Measurements from ENCODE around the gene TYW1. TPM values are rescaled to one million over a fixed set of nuclear protein-coding genes. Genes with fewer than 3 reads are reported as not detected.
"Not testable (repeated sequence)": the region's sequence is repeated elsewhere in the genome, so short reads cannot be mapped to it uniquely, and the experiment has no call there.

TYW1 gene
- total RNA-seq, 1 experiment from 2014 or later, result 24.5 TPM

DNA sequence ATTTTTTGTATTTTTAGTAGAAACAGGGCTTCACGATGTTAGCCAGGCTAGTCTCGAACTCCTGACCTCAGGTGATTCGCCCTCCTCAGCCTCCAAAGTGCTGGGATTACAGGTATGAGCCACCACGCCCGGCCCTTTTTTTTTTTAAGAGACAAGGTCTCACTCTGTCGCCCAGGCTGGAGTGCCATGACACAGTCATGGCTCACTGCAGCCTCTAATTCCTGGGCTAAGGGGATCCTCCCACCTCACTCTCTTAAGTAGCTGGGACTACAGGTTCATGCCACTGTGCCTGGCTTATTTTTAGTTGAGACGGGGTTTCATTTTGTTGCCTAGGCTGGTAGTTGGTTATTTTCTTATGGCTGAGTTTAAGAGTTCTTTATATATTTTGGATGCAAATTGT, 216.4 kb downstream of the TYW1 start:
- intact Hi-C loops (cut with micrococcal nuclease; ENCODE audit: unreplicated experiment); in situ Hi-C loops (cut with HindIII; ENCODE audit: low pct_unique_long_range_greater_than_20kb, low sequenced_read_pairs); H3K36me3 ChIP-seq (ENCODE audit: control insufficient read depth, insufficient read depth, low read length); H3K4me3 ChIP-seq (ENCODE audit: low read depth in 2 of 2, low read length in 2 of 2); CTCF ChIA-PET; POLR2A ChIA-PET; DNase-seq (ENCODE audit: low read depth, low spot score); H3K9me3 ChIP-seq (ENCODE audit: control insufficient read depth, insufficient read depth, low read depth, low read length); H3K27me3 ChIP-seq (ENCODE audit: control insufficient read depth, insufficient read depth, low read length); ATAC-seq; BruUV-seq (replicated peaks); H3K27ac ChIP-seq (ENCODE audit: low read length); H3K4me1 ChIP-seq (ENCODE audit: control insufficient read depth, insufficient read depth, low read length): not testable (repeated sequence)

DNA sequence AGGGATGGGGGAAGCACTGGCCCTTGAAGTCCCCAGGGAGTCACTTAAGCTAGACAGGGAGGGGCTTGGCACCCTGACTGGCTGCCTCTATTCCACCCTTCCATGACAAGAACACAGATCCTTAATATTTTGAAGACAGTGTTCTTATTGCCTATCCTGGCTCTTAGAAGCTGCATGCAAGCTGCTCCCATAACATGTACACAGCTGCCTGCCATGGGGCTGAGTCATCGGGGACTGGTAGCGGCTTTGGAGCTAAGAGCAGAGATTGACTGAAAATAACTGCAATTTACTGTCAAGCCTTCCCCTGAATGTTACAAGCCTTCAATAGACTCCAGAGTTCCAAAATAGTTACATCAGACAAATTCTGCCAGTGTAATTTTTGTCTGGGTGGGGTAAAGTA, 226.9 kb downstream of the TYW1 start:
- ATAC-seq; H3K27me3 ChIP-seq (ENCODE audit: control insufficient read depth, insufficient read depth, low read length); H3K36me3 ChIP-seq (ENCODE audit: control insufficient read depth, insufficient read depth, low read length); DNase-seq (ENCODE audit: low read depth, low spot score); in situ Hi-C loops (cut with HindIII; ENCODE audit: low pct_unique_long_range_greater_than_20kb, low sequenced_read_pairs); CTCF ChIA-PET; H3K4me1 ChIP-seq (ENCODE audit: control insufficient read depth, insufficient read depth, low read length); BruUV-seq (replicated peaks); H3K4me3 ChIP-seq (ENCODE audit: low read depth in 2 of 2, low read length in 2 of 2); H3K27ac ChIP-seq (ENCODE audit: low read length); POLR2A ChIA-PET; H3K9me3 ChIP-seq (ENCODE audit: control insufficient read depth, insufficient read depth, low read depth, low read length); intact Hi-C loops (cut with micrococcal nuclease; ENCODE audit: unreplicated experiment): not testable (repeated sequence)

DNA sequence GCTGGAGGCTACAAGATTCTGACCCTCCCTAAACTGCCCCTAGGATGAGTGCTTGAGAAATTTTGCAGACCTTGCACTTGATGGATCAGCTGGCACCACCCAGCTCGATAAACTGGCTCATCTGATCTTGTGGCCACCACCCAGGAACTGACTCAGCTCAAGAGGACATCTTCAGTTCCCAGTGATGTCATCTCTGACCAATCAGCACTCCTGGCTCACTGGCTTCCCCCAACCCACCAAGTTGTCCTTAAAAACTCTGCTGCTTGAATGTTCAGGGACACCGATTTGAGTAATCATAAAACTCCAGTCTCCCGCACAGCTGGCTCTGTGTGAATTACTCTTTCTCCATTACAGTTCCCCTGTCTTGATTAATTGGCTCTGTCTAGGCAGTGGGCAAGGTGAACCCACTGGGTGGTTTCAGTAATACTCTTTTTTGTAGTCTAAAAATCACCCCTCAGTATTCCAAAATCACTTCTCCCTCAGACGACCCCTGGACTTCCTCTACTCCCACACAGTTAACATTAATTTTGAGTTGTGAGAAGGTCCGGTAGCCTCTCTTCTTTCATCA, 229.8 kb downstream of the TYW1 start:
- H3K27ac ChIP-seq (ENCODE audit: low read length); POLR2A ChIA-PET; BruUV-seq (replicated peaks); H3K36me3 ChIP-seq (ENCODE audit: control insufficient read depth, insufficient read depth, low read length); in situ Hi-C loops (cut with HindIII; ENCODE audit: low pct_unique_long_range_greater_than_20kb, low sequenced_read_pairs); H3K9me3 ChIP-seq (ENCODE audit: control insufficient read depth, insufficient read depth, low read depth, low read length); CTCF ChIA-PET; H3K27me3 ChIP-seq (ENCODE audit: control insufficient read depth, insufficient read depth, low read length); H3K4me3 ChIP-seq (ENCODE audit: low read depth in 2 of 2, low read length in 2 of 2); H3K4me1 ChIP-seq (ENCODE audit: control insufficient read depth, insufficient read depth, low read length); intact Hi-C loops (cut with micrococcal nuclease; ENCODE audit: unreplicated experiment); ATAC-seq: not testable (repeated sequence)
- DNase-seq (ENCODE audit: low read depth, low spot score), result peak; percentile 2

DNA sequence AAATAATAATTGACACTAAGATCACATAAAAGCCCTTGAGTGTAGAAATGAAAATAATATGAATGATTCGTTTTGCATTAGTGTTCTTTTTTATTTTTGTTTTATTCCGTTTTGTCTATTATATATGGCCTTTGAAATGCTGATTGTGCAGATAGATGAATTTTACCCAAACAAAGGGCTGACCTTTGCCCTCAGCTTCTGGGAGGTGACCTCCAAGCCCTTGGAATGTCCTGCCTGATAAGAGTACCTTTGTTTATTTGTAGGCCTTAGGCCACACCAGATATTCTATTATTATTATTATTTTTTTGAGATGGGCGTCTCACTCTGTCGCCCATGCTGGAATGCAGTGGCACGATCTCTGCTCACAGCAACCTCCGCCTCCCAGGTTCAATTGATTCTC, 230.3 kb downstream of the TYW1 start:
- POLR2A ChIA-PET; H3K36me3 ChIP-seq (ENCODE audit: control insufficient read depth, insufficient read depth, low read length); DNase-seq (ENCODE audit: low read depth, low spot score): not testable (repeated sequence)

DNA sequence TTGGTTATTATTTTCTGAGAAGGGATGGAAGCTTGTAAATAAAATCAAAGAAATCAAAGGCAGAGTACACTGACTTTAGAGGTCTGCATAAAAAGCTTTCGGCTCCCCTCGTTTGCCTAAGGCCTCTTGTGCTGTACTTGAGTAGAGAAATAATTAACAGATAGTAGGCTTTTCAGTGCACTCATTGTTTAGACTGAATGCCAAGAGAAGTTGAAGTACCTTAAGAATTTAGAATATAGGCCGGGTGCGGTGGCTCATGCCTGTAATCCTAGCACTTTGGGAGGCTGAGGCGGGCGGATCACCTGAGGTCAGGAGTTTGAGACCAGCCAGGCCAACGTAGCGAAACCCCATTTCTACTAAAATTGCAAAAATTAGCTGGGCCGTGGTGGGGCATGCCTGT, 232.4 kb downstream of the TYW1 start:
- DNase-seq (ENCODE audit: low read depth, low spot score); H3K27ac ChIP-seq (ENCODE audit: low read length); H3K9me3 ChIP-seq (ENCODE audit: control insufficient read depth, insufficient read depth, low read depth, low read length); POLR2A ChIA-PET; BruUV-seq (replicated peaks); H3K36me3 ChIP-seq (ENCODE audit: control insufficient read depth, insufficient read depth, low read length); H3K27me3 ChIP-seq (ENCODE audit: control insufficient read depth, insufficient read depth, low read length); intact Hi-C loops (cut with micrococcal nuclease; ENCODE audit: unreplicated experiment); ATAC-seq; H3K4me3 ChIP-seq (ENCODE audit: low read depth in 2 of 2, low read length in 2 of 2); in situ Hi-C loops (cut with HindIII; ENCODE audit: low pct_unique_long_range_greater_than_20kb, low sequenced_read_pairs); CTCF ChIA-PET; H3K4me1 ChIP-seq (ENCODE audit: control insufficient read depth, insufficient read depth, low read length): not testable (repeated sequence)

More for the DNA sequence above, 230.3 kb downstream of the TYW1 start:
- CTCF ChIA-PET; in situ Hi-C loops (cut with HindIII; ENCODE audit: low pct_unique_long_range_greater_than_20kb, low sequenced_read_pairs); H3K4me1 ChIP-seq (ENCODE audit: control insufficient read depth, insufficient read depth, low read length); intact Hi-C loops (cut with micrococcal nuclease; ENCODE audit: unreplicated experiment); H3K4me3 ChIP-seq (ENCODE audit: low read depth in 2 of 2, low read length in 2 of 2); H3K27me3 ChIP-seq (ENCODE audit: control insufficient read depth, insufficient read depth, low read length); H3K27ac ChIP-seq (ENCODE audit: low read length); ATAC-seq; H3K9me3 ChIP-seq (ENCODE audit: control insufficient read depth, insufficient read depth, low read depth, low read length); BruUV-seq (replicated peaks): not testable (repeated sequence)

DNA sequence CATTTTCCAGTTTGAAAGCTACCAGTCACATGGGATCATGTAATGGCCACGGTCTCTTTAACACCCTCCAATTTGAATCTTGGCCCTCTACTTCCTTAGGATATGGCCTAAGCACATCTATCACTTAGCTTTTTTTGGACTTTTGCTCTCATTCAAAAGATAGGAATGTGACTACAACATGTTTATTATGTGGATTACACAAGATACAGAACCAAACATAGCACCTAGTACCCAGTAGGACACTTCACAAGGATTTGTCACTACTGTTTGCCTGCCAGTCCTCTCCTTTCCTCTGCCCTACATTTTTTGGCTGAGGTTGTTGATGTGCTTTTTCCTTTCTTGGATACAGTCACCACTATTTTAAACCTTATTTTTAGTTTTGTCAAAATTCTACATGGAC, 233.4 kb downstream of the TYW1 start:
- ATAC-seq; BruUV-seq (replicated peaks); CTCF ChIA-PET; H3K27me3 ChIP-seq (ENCODE audit: control insufficient read depth, insufficient read depth, low read length); DNase-seq (ENCODE audit: low read depth, low spot score); intact Hi-C loops (cut with micrococcal nuclease; ENCODE audit: unreplicated experiment); POLR2A ChIA-PET; H3K36me3 ChIP-seq (ENCODE audit: control insufficient read depth, insufficient read depth, low read length); H3K4me3 ChIP-seq (ENCODE audit: low read depth in 2 of 2, low read length in 2 of 2); H3K27ac ChIP-seq (ENCODE audit: low read length); H3K9me3 ChIP-seq (ENCODE audit: control insufficient read depth, insufficient read depth, low read depth, low read length); in situ Hi-C loops (cut with HindIII; ENCODE audit: low pct_unique_long_range_greater_than_20kb, low sequenced_read_pairs); H3K4me1 ChIP-seq (ENCODE audit: control insufficient read depth, insufficient read depth, low read length): not testable (repeated sequence)

DNA sequence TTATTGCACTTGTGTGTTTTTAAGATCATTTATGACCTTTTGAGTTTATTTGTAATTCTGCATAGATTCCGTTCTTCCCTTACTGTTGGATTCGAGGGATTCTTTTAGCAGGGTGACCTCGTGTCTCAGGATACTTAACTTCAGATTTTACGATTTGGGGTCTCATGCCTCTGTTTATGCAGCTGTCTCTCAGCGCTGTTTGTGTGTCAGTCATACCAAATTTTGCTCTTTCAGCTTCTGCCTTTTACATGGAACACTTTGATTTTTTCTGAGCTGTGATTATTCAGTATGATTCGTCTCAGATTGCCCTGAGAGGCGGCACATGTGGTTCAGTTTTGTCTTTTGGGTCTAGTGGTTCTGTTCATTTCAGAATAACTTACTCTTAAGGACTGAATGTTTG, 236.9 kb downstream of the TYW1 start:
- H3K9me3 ChIP-seq (ENCODE audit: control insufficient read depth, insufficient read depth, low read depth, low read length); BruUV-seq (replicated peaks); POLR2A ChIA-PET; H3K36me3 ChIP-seq (ENCODE audit: control insufficient read depth, insufficient read depth, low read length); DNase-seq (ENCODE audit: low read depth, low spot score); H3K27ac ChIP-seq (ENCODE audit: low read length); H3K4me3 ChIP-seq (ENCODE audit: low read depth in 2 of 2, low read length in 2 of 2); CTCF ChIA-PET; H3K4me1 ChIP-seq (ENCODE audit: control insufficient read depth, insufficient read depth, low read length); intact Hi-C loops (cut with micrococcal nuclease; ENCODE audit: unreplicated experiment); ATAC-seq; in situ Hi-C loops (cut with HindIII; ENCODE audit: low pct_unique_long_range_greater_than_20kb, low sequenced_read_pairs); H3K27me3 ChIP-seq (ENCODE audit: control insufficient read depth, insufficient read depth, low read length): not testable (repeated sequence)

DNA sequence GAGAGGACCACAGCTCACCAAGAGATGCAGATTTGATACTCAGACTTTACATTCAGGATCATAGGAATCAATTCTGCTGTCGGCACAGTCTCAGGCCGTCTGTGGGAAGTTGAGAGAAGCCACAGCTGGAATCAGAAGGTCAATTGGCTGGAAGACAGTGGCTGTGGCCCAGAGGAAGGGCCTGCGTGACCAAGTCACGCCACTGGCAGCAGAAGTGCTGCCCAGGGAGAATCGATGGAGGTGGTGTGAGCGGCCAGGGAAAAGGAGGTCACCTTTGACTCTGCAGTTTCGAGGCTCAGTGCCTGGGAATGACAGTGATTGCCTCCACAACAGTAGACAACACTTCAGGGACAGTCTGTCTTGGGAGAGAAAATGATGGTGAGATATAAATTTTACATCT, 239.6 kb downstream of the TYW1 start:
- H3K27me3 ChIP-seq (ENCODE audit: control insufficient read depth, insufficient read depth, low read length); H3K27ac ChIP-seq (ENCODE audit: low read length); BruUV-seq (replicated peaks); H3K4me3 ChIP-seq (ENCODE audit: low read depth in 2 of 2, low read length in 2 of 2); POLR2A ChIA-PET; CTCF ChIA-PET; DNase-seq (ENCODE audit: low read depth, low spot score); in situ Hi-C loops (cut with HindIII; ENCODE audit: low pct_unique_long_range_greater_than_20kb, low sequenced_read_pairs); intact Hi-C loops (cut with micrococcal nuclease; ENCODE audit: unreplicated experiment); H3K4me1 ChIP-seq (ENCODE audit: control insufficient read depth, insufficient read depth, low read length); H3K36me3 ChIP-seq (ENCODE audit: control insufficient read depth, insufficient read depth, low read length); ATAC-seq; H3K9me3 ChIP-seq (ENCODE audit: control insufficient read depth, insufficient read depth, low read depth, low read length): not testable (repeated sequence)

Measured in Panc1 (cell line).